Stimulated activated naive CD8-positive, alpha-beta T cell treated with anti-CD3 and anti-CD28 coated beads, Interleukin-15, Interleukin-2, amounts not matched to agents 100 U/mL and 50 U/mL, for 24 hours (primary cell): ENCODE results near the gene SEPTIN10.
"Not testable (repeated sequence)": the region's sequence is repeated elsewhere in the genome, so short reads cannot be mapped to it uniquely, and the experiment has no call there.

ENCODE experiments used
- ATAC-seq: fragments of 150-1000 bp; cut with Tn5 transposase; one replicate; pipeline ENCODE4 v1.10.0; 2021
- DNase-seq: peaks from one replicate; pipeline ENCODE4 v3.0.0; 2021

SEPTIN10 gene

GRCh38 chr2:109613922-109614714 lies at the start of gene SEPTIN10, which contains the start of gene SOWAHC:
Gene SEPTIN10, minus strand, starts transcription at chr2:109613966. Its CDS starts 139 bp downstream, at chr2:109613827.
Gene SOWAHC, plus strand, starts transcription at chr2:109614364. Its CDS starts 126 bp downstream, at chr2:109614490.
- DNase-seq (peak; percentile 80), ATAC-seq (peak; percentile 87)

- ATAC-seq (no peak), DNase-seq (no peak)
These were observed 49.1 kb upstream of the SEPTIN10 start for GRCh38 chr2:109662889-109663288.

GRCh38 chr2:109660046-109660860 lies 46.5 kb upstream of the SEPTIN10 start:
- DNase-seq (no peak), ATAC-seq (no peak)

- no peak for DNase-seq
- no peak for ATAC-seq
These were observed 45.8 kb upstream of the SEPTIN10 start for GRCh38 chr2:109659396-109660045.

- ATAC-seq (no peak), DNase-seq (no peak)
These were observed 41.5 kb upstream of the SEPTIN10 start for GRCh38 chr2:109655287-109655686.

- DNase-seq (no peak), ATAC-seq (no peak)
These were observed 40.7 kb upstream of the SEPTIN10 start for GRCh38 chr2:109654326-109655050.

GRCh38 chr2:109649736-109650695 lies 36.2 kb upstream of the SEPTIN10 start:
- ATAC-seq (no peak), DNase-seq (no peak)

- DNase-seq (no peak), ATAC-seq (no peak)
These were observed 34.3 kb upstream of the SEPTIN10 start for GRCh38 chr2:109648041-109648527.

- DNase-seq (no peak), ATAC-seq (no peak)
These were observed 33.9 kb upstream of the SEPTIN10 start for GRCh38 chr2:109647636-109648035.

GRCh38 chr2:109646961-109647360 lies 33.2 kb upstream of the SEPTIN10 start:
- DNase-seq (no peak), ATAC-seq (no peak)

- DNase-seq, result no peak
- ATAC-seq, result no peak
These were observed 31.8 kb upstream of the SEPTIN10 start for GRCh38 chr2:109645412-109646184.

GRCh38 chr2:109644571-109645275 lies 31.0 kb upstream of the SEPTIN10 start:
- no peak for DNase-seq
- ATAC-seq, result no peak

GRCh38 chr2:109640000-109640399 lies 26.2 kb upstream of the SEPTIN10 start:
- DNase-seq, ATAC-seq: not testable (repeated sequence)

- ATAC-seq (no peak), DNase-seq (no peak)
These were observed 25.0 kb upstream of the SEPTIN10 start for GRCh38 chr2:109638795-109639194.

- ATAC-seq (no peak), DNase-seq (no peak)
These were observed 24.2 kb upstream of the SEPTIN10 start for GRCh38 chr2:109637749-109638570.

GRCh38 chr2:109636317-109636716 lies 22.6 kb upstream of the SEPTIN10 start:
- DNase-seq (no peak), ATAC-seq (no peak)

GRCh38 chr2:109635426-109636304 lies 21.9 kb upstream of the SEPTIN10 start:
- ATAC-seq (no peak), DNase-seq (no peak)
